IMR-90 (cell line): ENCODE measurements around the gene PDS5A. TPM values are rescaled to one million over a fixed set of nuclear protein-coding genes. Genes with fewer than 3 reads are reported as not detected.

ENCODE experiments used
- ATAC-seq: fragments of 200-7000 bp; cut with Tn5 transposase; 2 replicates; pipeline ENCODE4 v1.9.1; 2020; ENCODE audit warnings: low read depth, mild to moderate bottlenecking, moderate library complexity
- BruUV-seq: library from RNA; stranded (reverse); fragments of 400-500 nt; replicated peaks from 2 replicates; lab custom pipeline; 2021; lab: Mats Ljungman, UMichigan
- CTCF ChIA-PET: fragments of 300-600 bp; formaldehyde crosslinking; extraction: SDS; loops from one replicate; lab custom pipeline; 2021; ENCODE audit warnings: antibody characterized with exemption; lab: Yijun Ruan, JAX
- POLR2A ChIA-PET: fragments of 300-600 bp; sonication (Branson Sonifier 250); formaldehyde crosslinking; loops from one replicate; lab custom pipeline; 2022; ENCODE audit warnings: antibody characterized with exemption; ENCODE audit not compliant: unreplicated experiment; lab: Charles Lee
- DNase-seq: peaks from one replicate; pipeline ENCODE4 v3.0.0; 2013
- H2AFZ ChIP-seq: replicated peaks from 2 replicates; pipeline ENCODE3; 2013; ENCODE audit warnings: low read length, mild to moderate bottlenecking; ENCODE audit not compliant: poor library complexity
- H2AK5ac ChIP-seq: 2 replicates; pipeline ENCODE4 v1.6.1; 2013; ENCODE audit warnings: low read depth, low read length, inconsistent platforms
- H2AK9ac ChIP-seq: replicated peaks from 2 replicates; pipeline ENCODE3; 2013; ENCODE audit warnings: mild to moderate bottlenecking, low read depth, low read length, moderate library complexity; ENCODE audit not compliant: poor library complexity
- H2BK120ac ChIP-seq: 2 replicates; pipeline ENCODE4 v1.6.1; 2013; ENCODE audit warnings: low read depth, low read length, inconsistent platforms
- H2BK15ac ChIP-seq: 3 replicates; pipeline ENCODE4 v1.6.1; 2013; ENCODE audit warnings: low read depth, low read length, inconsistent platforms
- H2BK20ac ChIP-seq: 2 replicates; pipeline ENCODE4 v1.6.1; 2013; ENCODE audit warnings: low read depth, mild to moderate bottlenecking, inconsistent platforms, low read length, moderate library complexity
- H2BK5ac ChIP-seq: 2 replicates; pipeline ENCODE4 v1.6.1; 2013; ENCODE audit warnings: mild to moderate bottlenecking, low read depth, low read length, inconsistent platforms; ENCODE audit not compliant: poor library complexity, severe bottlenecking
- H3K14ac ChIP-seq: replicated peaks from 2 replicates; pipeline ENCODE4 v1.6.1; 2013; ENCODE audit warnings: low read depth, low read length, inconsistent platforms
- H3K18ac ChIP-seq: 2 replicates; pipeline ENCODE4 v1.6.1; 2013; ENCODE audit warnings: low read depth, low read length, control low read depth
- H3K23ac ChIP-seq: 2 replicates; pipeline ENCODE4 v1.6.1; 2013; ENCODE audit warnings: low read depth, low read length, inconsistent platforms
- H3K27ac ChIP-seq: 2 replicates; pipeline ENCODE4 v1.5.1; 2013; ENCODE audit warnings: mild to moderate bottlenecking, control low read depth, low read length; ENCODE audit not compliant: insufficient read depth
- H3K27me3 ChIP-seq: 2 replicates; pipeline ENCODE4 v1.6.1; 2013; ENCODE audit warnings: low read length; ENCODE audit not compliant: control insufficient read depth, insufficient read depth
- H3K36me3 ChIP-seq: 2 replicates; pipeline ENCODE4 v1.6.1; 2013; ENCODE audit warnings: low read length, mixed read lengths; ENCODE audit not compliant: control insufficient read depth, insufficient read depth
- H3K4ac ChIP-seq: 2 replicates; pipeline ENCODE4 v1.6.1; 2013; ENCODE audit warnings: low read depth, low read length, inconsistent platforms
- H3K4me1 ChIP-seq: 2 replicates; pipeline ENCODE4 v1.6.1; 2013; ENCODE audit warnings: low read length, mixed read lengths; ENCODE audit not compliant: control insufficient read depth, insufficient read depth
- H3K4me2 ChIP-seq: 2 replicates; pipeline ENCODE4 v1.6.1; 2013; ENCODE audit warnings: low read depth, mild to moderate bottlenecking, control low read depth, low read length, moderate library complexity
- H3K4me3 ChIP-seq: 2 replicates; pipeline ENCODE4 v1.5.1; 2013; ENCODE audit warnings: low read depth, mild to moderate bottlenecking, control low read depth, low read length, moderate library complexity; ENCODE audit not compliant: insufficient read depth
- H3K56ac ChIP-seq: 2 replicates; pipeline ENCODE4 v1.6.1; 2013; ENCODE audit warnings: low read length, inconsistent platforms; ENCODE audit not compliant: insufficient read depth; ENCODE audit errors: extremely low read depth
- H3K79me1 ChIP-seq, 2 experiments: 2 replicates each; pipeline ENCODE4 v1.6.1; 2013; ENCODE audit warnings: low read length in 2 of 2, inconsistent platforms in 1 of 2, low read depth in 1 of 2
- H3K9ac ChIP-seq: 2 replicates; pipeline ENCODE4 v1.6.1; 2013; ENCODE audit warnings: low read depth, low read length, control low read depth
- H3K9me1 ChIP-seq: 2 replicates; pipeline ENCODE4 v1.6.1; 2013; ENCODE audit warnings: low read length, inconsistent platforms; ENCODE audit not compliant: insufficient read depth
- H3K9me3 ChIP-seq: 2 replicates; pipeline ENCODE4 v1.6.1; 2013; ENCODE audit warnings: low read length; ENCODE audit not compliant: control insufficient read depth, insufficient read depth
- H4K20me1 ChIP-seq: 2 replicates; pipeline ENCODE4 v1.6.1; 2013; ENCODE audit warnings: low read length, inconsistent platforms; ENCODE audit not compliant: insufficient read depth
- H4K5ac ChIP-seq: 2 replicates; pipeline ENCODE4 v1.6.1; 2013; ENCODE audit warnings: mild to moderate bottlenecking, low read depth, low read length, control low read depth
- H4K8ac ChIP-seq, 2 experiments: 2 replicates each; pipeline ENCODE4 v1.6.1; 2013; ENCODE audit warnings: low read depth in 2 of 2, low read length in 2 of 2, control low read depth in 1 of 2, inconsistent platforms in 1 of 2
- H4K91ac ChIP-seq: 2 replicates; pipeline ENCODE4 v1.6.1; 2013; ENCODE audit warnings: low read depth, low read length, inconsistent platforms; ENCODE audit not compliant: insufficient read depth
- BHLHE40 ChIP-seq: fragments of 150-350 bp; IDR thresholded peaks from 2 replicates; pipeline ENCODE4 v1.6.1; 2016; ENCODE audit warnings: mild to moderate bottlenecking, low read depth, low read length
- CEBPB ChIP-seq: IDR thresholded peaks from 2 replicates; pipeline ENCODE4 v1.6.1; 2012; ENCODE audit warnings: low read depth, low read length, improper control_type of control experiment
- CHD1 ChIP-seq: IDR thresholded peaks from 2 replicates; pipeline ENCODE4 v1.6.1; 2012; ENCODE audit warnings: low read depth, low read length, improper control_type of control experiment
- FOS ChIP-seq: fragments of 150-350 bp; IDR thresholded peaks from 2 replicates; pipeline ENCODE4 v1.6.1; 2016; ENCODE audit warnings: low read depth, low read length
- MAFK ChIP-seq: IDR thresholded peaks from 2 replicates; pipeline ENCODE4 v1.6.1; 2012; ENCODE audit warnings: low read depth, low read length, improper control_type of control experiment
- MAZ ChIP-seq: IDR thresholded peaks from 2 replicates; pipeline ENCODE4 v1.6.1; 2012; ENCODE audit warnings: low read depth, mild to moderate bottlenecking, low read length, improper control_type of control experiment, moderate library complexity, borderline replicate concordance
- MXI1 ChIP-seq: IDR thresholded peaks from 2 replicates; pipeline ENCODE4 v1.6.1; 2012; ENCODE audit warnings: low read depth, mild to moderate bottlenecking, low read length, moderate library complexity, borderline replicate concordance
- NFE2L2 ChIP-seq: fragments of 150-350 bp; IDR thresholded peaks from 2 replicates; pipeline ENCODE4 v1.6.1; 2016; ENCODE audit warnings: low read depth, mild to moderate bottlenecking, low read length
- POLR2A ChIP-seq: IDR thresholded peaks from 2 replicates; pipeline ENCODE4 v1.6.1; 2012; ENCODE audit warnings: mild to moderate bottlenecking, low read depth, low read length
- RCOR1 ChIP-seq: IDR thresholded peaks from 2 replicates; pipeline ENCODE4 v1.6.1; 2012; ENCODE audit warnings: mild to moderate bottlenecking, low read length, improper control_type of control experiment; ENCODE audit not compliant: insufficient replicate concordance
- RFX5 ChIP-seq: IDR thresholded peaks from 2 replicates; pipeline ENCODE4 v1.8.0; 2012; ENCODE audit warnings: low read depth, mild to moderate bottlenecking, low read length, moderate library complexity
- SMC3 ChIP-seq: fragments of 150-350 bp; IDR thresholded peaks from 2 replicates; pipeline ENCODE4 v1.6.1; 2016; ENCODE audit warnings: low read depth, mild to moderate bottlenecking, antibody characterized with exemption, low read length, moderate library complexity
- WGBS, 2 experiments: methylation state at CpG; one replicate each; pipeline versions ENCODE4 v1.1.5 to v1.1.7; 2013; ENCODE audit warnings: missing lambda C conversion rate in 2 of 2; ENCODE audit not compliant: insufficient read length in 1 of 2; ENCODE audit errors: extremely low coverage in 2 of 2; 5-methylcytosine and 5-hydroxymethylcytosine counted together
- dilution Hi-C: fragments of 300-500 bp; cut with HindIII; formaldehyde crosslinking; loops from one replicate; pipeline ENCODE4 v1.14.3; 2018; ENCODE audit warnings: low sequenced_read_pairs; ENCODE audit not compliant: unreplicated experiment
- in situ Hi-C: fragments of 300-500 bp; cut with MboI; formaldehyde crosslinking; loops from 3 replicates; pipeline ENCODE4 v1.14.3; 2019; ENCODE audit warnings: low sequenced_read_pairs, inconsistent platforms, mixed read lengths
- intact Hi-C: fragments of 100-400 bp; cut with micrococcal nuclease; formaldehyde crosslinking; loops from 2 replicates; pipeline ENCODE4 v1.10.0; 2022
- polyA plus RNA-seq, 3 experiments: library from polyadenylated mRNA; depleted of rRNA; stranded (reverse); fragments of >200 nt; gene quantifications; 2 replicates each; pipeline ENCODE4 v1.2.3, GENCODE V29; 2012; ENCODE audit warnings: low replicate concordance in 1 of 3
- total RNA-seq: library from RNA; depleted of rRNA; stranded (reverse); fragments of >200 nt; gene quantifications from 2 replicates; pipeline ENCODE4 v1.2.3, GENCODE V29; 2012
- TF ChIP-seq, protein P1 (sequence below): fragments of 150-350 bp; IDR thresholded peaks from 2 replicates; pipeline ENCODE4 v1.6.1; 2017; ENCODE audit warnings: mild to moderate bottlenecking, antibody characterized with exemption, low read length, low read depth
- TF ChIP-seq, protein P2 (sequence below): conservative IDR thresholded peaks from 2 replicates; pipeline ENCODE4 v1.5.1; 2012; ENCODE audit warnings: mild to moderate bottlenecking, low read depth, low read length, improper control_type of control experiment
- TF ChIP-seq, protein P3 (sequence below): fragments of 150-350 bp; IDR thresholded peaks from 2 replicates; pipeline ENCODE4 v1.6.1; 2016; ENCODE audit warnings: low read depth, mild to moderate bottlenecking, low read length, moderate library complexity, borderline replicate concordance

The PDS5A gene
- total and polyA plus RNA-seq, 2 of the 4 experiments (the other 2 are of a cell fraction) = 16.3 to 33.5 TPM

DNA sequence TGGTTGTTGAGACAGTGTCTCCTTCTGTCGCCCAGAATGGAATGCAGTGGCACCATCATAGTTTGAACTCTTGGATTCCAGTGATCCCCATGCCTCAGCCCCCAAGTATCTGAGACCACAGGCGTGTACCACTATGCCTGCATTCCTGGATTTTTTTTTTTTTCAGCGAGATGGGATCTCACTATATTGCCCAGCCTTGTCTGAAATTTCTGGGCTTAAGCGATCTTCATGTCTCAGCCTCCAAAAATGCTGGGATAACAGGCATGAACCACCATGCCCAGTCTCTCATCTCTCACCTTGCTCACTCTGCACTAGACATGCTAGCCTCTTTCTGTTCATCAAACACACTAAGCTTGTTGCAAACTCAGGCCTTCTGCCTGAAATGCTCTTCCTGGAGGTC lies 175.7 kb downstream of the PDS5A start:
- dilution Hi-C loops = no loop called here
- H3K9me1 ChIP-seq = no peaks in the 10 kb centered on the region

More for the DNA sequence above, 175.7 kb downstream of the PDS5A start:
- Histone ChIP-seq H2BK15ac (no peak overlapping the region), H3K36me3 (no peaks in the 10 kb centered on the region), H3K18ac (no peak overlapping the region), H3K4ac (no peak overlapping the region), H3K14ac (no peak overlapping the region; the same call in 1 of the 2 replicates), H4K91ac (no peak overlapping the region), H3K79me1 (no peaks in the 10 kb centered on the region), H2BK5ac (no peak overlapping the region), H3K27ac (no peak overlapping the region), H3K4me2 (no peak overlapping the region), H4K5ac (no peak overlapping the region), H3K56ac (no peak overlapping the region), H2AFZ (no peak overlapping the region), H3K4me1 (no peaks in the 10 kb centered on the region), H3K23ac (no peak overlapping the region), H2BK20ac (no peak overlapping the region), H3K9ac (no peak overlapping the region), H2BK120ac (no peak overlapping the region), H2AK9ac (peak overlapping the region; percentile 5), H3K4me3 (no peak overlapping the region), H4K20me1 (no peaks in the 10 kb centered on the region), H4K8ac (no peak overlapping the region), H3K27me3 (no peaks in the 10 kb centered on the region), H3K9me3 (no peaks in the 10 kb centered on the region), H2AK5ac (no peak overlapping the region)
- BruUV-seq = no TSS peak
- in situ Hi-C loops (no loop called here), intact Hi-C loops (no loop called here)
- ChIA-PET CTCF (no interaction called here), POLR2A (no interaction called here)
- WGBS, 2 experiments = 83% methylated on average over 3 of the region's 4 CpGs; no CpG with 5 or more reads in 1 of the 2 experiments
- ATAC-seq = no peak
- no peak for TF ChIP-seq MXI1
- TF ChIP-seq MAZ = no peak
- no peak for TF ChIP-seq CEBPB
- TF ChIP-seq, protein P1, sequence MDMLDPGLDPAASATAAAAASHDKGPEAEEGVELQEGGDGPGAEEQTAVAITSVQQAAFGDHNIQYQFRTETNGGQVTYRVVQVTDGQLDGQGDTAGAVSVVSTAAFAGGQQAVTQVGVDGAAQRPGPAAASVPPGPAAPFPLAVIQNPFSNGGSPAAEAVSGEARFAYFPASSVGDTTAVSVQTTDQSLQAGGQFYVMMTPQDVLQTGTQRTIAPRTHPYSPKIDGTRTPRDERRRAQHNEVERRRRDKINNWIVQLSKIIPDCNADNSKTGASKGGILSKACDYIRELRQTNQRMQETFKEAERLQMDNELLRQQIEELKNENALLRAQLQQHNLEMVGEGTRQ = no peak
- no peak for TF ChIP-seq MAFK
- no peak for TF ChIP-seq CHD1
- TF ChIP-seq, protein P2, sequence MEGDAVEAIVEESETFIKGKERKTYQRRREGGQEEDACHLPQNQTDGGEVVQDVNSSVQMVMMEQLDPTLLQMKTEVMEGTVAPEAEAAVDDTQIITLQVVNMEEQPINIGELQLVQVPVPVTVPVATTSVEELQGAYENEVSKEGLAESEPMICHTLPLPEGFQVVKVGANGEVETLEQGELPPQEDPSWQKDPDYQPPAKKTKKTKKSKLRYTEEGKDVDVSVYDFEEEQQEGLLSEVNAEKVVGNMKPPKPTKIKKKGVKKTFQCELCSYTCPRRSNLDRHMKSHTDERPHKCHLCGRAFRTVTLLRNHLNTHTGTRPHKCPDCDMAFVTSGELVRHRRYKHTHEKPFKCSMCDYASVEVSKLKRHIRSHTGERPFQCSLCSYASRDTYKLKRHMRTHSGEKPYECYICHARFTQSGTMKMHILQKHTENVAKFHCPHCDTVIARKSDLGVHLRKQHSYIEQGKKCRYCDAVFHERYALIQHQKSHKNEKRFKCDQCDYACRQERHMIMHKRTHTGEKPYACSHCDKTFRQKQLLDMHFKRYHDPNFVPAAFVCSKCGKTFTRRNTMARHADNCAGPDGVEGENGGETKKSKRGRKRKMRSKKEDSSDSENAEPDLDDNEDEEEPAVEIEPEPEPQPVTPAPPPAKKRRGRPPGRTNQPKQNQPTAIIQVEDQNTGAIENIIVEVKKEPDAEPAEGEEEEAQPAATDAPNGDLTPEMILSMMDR = no peak
- TF ChIP-seq FOS = no peak
- TF ChIP-seq BHLHE40 = no peak
- TF ChIP-seq SMC3 = no peak
- no peak for TF ChIP-seq RCOR1
- TF ChIP-seq, protein P3, sequence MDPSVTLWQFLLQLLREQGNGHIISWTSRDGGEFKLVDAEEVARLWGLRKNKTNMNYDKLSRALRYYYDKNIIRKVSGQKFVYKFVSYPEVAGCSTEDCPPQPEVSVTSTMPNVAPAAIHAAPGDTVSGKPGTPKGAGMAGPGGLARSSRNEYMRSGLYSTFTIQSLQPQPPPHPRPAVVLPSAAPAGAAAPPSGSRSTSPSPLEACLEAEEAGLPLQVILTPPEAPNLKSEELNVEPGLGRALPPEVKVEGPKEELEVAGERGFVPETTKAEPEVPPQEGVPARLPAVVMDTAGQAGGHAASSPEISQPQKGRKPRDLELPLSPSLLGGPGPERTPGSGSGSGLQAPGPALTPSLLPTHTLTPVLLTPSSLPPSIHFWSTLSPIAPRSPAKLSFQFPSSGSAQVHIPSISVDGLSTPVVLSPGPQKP = no peak
- TF ChIP-seq POLR2A = no peak
- TF ChIP-seq RFX5 = no peak
- TF ChIP-seq NFE2L2 = no peak
- no peak for DNase-seq
